Endothelial cell of umbilical vein (primary cell): Measurements from ENCODE around the gene SLC39A11.

Experiments used
- CTCF ChIP-seq, 2 donors: IDR thresholded peaks; 1 replicate in 1 of 2; 2 replicates in 1 of 2; pipeline ENCODE4 v1.5.1; 2011; ENCODE audit warnings: low read length in 2 of 2, mild to moderate bottlenecking in 2 of 2, moderate library complexity in 2 of 2, control low read depth in 1 of 2, inconsistent platforms in 1 of 2, low read depth in 1 of 2; ENCODE audit not compliant: insufficient read depth in 1 of 2; ENCODE audit errors: extremely low read depth in 1 of 2
- EZH2 ChIP-seq: IDR thresholded peaks from 2 replicates; pipeline ENCODE4 v1.6.1; 2012; ENCODE audit warnings: borderline replicate concordance, low read depth, mild to moderate bottlenecking, moderate library complexity, low read length, inconsistent platforms; ENCODE audit not compliant: severe bottlenecking
- POLR2A ChIP-seq: IDR thresholded peaks from 2 replicates; pipeline ENCODE4 v1.6.1; 2012; ENCODE audit warnings: low read depth, mild to moderate bottlenecking, control low read depth, low read length

DNA sequence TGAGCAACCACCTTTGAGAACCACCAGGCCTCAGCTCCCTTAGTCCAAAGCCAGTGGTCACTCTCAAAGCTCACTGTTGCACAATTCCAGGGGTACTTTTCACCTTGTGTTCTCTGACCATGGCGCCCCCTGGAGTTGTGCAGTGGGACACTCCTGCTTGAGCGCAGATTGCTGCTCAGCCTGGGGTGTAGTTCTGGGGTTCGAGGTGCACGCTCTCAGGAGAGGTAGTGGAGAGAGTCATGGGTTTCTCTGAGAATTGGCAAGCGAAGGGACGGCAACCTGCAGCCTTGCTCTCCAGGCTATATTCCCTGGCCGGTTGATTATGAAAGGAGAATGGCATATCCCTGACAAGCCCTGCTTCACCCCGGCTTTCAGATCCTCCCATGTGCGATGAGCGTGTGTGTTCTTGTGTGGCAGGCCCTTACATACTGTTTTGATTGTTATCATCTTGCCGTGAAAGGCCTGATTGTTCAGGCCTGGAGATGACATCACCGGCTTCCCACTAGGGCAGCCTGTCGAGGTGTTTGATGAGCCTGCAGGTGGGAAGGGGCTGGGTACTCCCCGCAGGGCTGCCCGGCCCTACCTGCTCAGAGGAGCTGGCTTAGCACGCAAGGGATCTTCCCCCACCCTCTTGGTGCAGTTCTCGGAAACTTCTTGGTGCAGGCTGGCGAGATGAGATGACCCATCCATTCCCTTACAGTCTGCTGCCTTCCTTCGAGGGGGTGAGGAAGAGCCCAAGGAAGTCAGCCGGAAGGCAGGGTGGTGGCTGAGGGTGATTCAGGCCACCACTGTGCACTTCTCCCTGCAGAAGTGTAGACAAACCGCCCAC is 431.2 kb downstream of the SLC39A11 start:
- TF ChIP-seq EZH2, result no peak
- TF ChIP-seq CTCF (IDR thresholded peaks at IDR 0.05; ENCODE audit: extremely low read depth in 1 of 2, insufficient read depth in 1 of 2, low read depth in 1 of 2, low read length in 2 of 2), result no peak
- TF ChIP-seq POLR2A, result no peak
